Activated CD4-positive, alpha-beta memory T cell treated with anti-CD3 and anti-CD28 coated beads for 36 hours (primary cell): ENCODE data around the gene RNF149. TPM values are rescaled to one million over a fixed set of nuclear protein-coding genes. Genes with fewer than 3 reads are reported as not detected.

Experiments used
- CTCF ChIA-PET: fragments of 350-600 bp; sonication (Branson Sonifier 250); formaldehyde crosslinking; loops from one replicate; lab custom pipeline; 2021; ENCODE audit warnings: antibody characterized with exemption, inconsistent platforms; lab: Charles Lee
- POLR2A ChIA-PET: fragments of 350-600 bp; sonication (Branson Sonifier 250); formaldehyde crosslinking; loops from one replicate; lab custom pipeline; 2021; ENCODE audit warnings: antibody characterized with exemption; lab: Charles Lee
- DNase-seq: peaks from one replicate; pipeline ENCODE4 v3.0.0-alpha.2; 2020
- H3K27ac Mint-ChIP-seq: one replicate; pipeline ENCODE4 v1.8.0; 2021; ENCODE audit warnings: mixed read lengths
- H3K27me3 Mint-ChIP-seq: one replicate; pipeline ENCODE4 v1.8.0; 2021; ENCODE audit warnings: mixed read lengths
- H3K36me3 Mint-ChIP-seq: one replicate; pipeline ENCODE4 v1.8.0; 2021; ENCODE audit warnings: mixed read lengths
- H3K4me1 Mint-ChIP-seq: one replicate; pipeline ENCODE4 v1.8.0; 2021; ENCODE audit warnings: low read depth, mixed read lengths
- H3K4me3 Mint-ChIP-seq: one replicate; pipeline ENCODE4 v1.8.0; 2021; ENCODE audit warnings: mild to moderate bottlenecking, mixed read lengths
- H3K9me3 Mint-ChIP-seq: one replicate; pipeline ENCODE4 v1.8.0; 2021; ENCODE audit warnings: mixed read lengths
- intact Hi-C: fragments of 100-400 bp; cut with micrococcal nuclease; formaldehyde crosslinking; loops from one replicate; pipeline ENCODE4 v1.15.1; 2023
- total RNA-seq, 2 experiments: library from RNA; stranded (reverse); gene quantifications; one replicate each; pipeline ENCODE4 v1.2.3, GENCODE V29; 2021

RNF149 gene
- total RNA-seq, 2 experiments from 2014 or later = 42.1 to 46.9 TPM

DNA sequence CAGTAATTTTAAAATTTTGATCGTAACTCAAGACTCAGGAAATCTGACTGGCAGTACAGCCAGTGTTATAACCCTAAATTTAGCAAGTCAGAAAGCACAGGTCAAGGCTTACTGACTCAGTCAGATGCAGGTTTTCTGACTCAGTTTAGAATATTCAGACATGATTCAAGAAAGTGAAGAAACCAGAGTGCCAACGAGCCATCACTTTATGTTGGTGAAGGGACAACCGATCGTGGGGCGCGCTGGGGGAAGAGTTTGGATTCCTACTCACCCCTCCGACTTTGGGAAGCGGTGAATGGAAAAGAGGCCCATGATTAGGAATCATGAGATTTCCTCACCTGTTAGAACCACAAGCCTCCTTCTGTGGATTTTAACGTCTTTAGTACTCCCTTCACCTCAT, 998 bp downstream of the RNF149 start:
- peak overlapping the region; percentile 97 for H3K27ac Mint-ChIP-seq
- peak overlapping the region; percentile 98 for H3K4me3 Mint-ChIP-seq
- intact Hi-C loops = loop anchor here (1.0 to 5.0 kb wide), 8 partner anchors 21 to 1059 kb away; partner anchors contain the start of genes CNOT11 and RPL31
- CTCF ChIA-PET = no interaction called here
- peaks cover 27% of the 10 kb centered on the region for H3K36me3 Mint-ChIP-seq
- peak; percentile 54 for DNase-seq
- POLR2A ChIA-PET = interaction anchor here (1.0 to 1.5 kb wide), 4 partner anchors 21 to 54 kb away, joined by 3 to 10 read pairs (median 4); partner anchors contain the start of gene CNOT11
- peaks cover 72% of the 10 kb centered on the region for H3K4me1 Mint-ChIP-seq
- no peaks in the 10 kb centered on the region for H3K9me3 Mint-ChIP-seq
- no peaks in the 10 kb centered on the region for H3K27me3 Mint-ChIP-seq

DNA sequence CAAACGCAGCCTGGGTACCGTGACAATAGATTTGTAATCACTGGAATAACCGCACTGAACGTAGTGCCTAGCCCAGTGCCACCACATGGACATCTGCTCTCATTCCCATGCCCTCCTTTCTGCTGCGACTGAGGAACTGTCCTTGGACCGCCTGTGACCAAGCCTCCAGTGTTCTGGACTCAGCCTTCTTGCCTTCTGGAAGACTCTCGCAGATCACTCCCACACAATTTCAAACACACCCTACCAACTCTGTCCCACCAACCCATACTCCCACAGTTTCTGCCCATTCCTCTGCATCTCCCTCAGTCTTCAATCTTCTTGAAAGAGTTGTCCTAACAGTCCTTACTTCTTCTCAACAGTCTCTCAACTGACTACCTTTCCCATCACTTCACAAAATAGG, 2.1 kb downstream of the RNF149 start:
- Mint-ChIP-seq H3K9me3 (no peaks in the 10 kb centered on the region), H3K36me3 (peaks cover 33% of the 10 kb centered on the region), H3K4me1 (peaks cover 73% of the 10 kb centered on the region), H3K27me3 (no peaks in the 10 kb centered on the region), H3K4me3 (peak overlapping the region; percentile 98), H3K27ac (peak overlapping the region; percentile 97)
- ChIA-PET POLR2A (interaction anchor here (0.7 to 1.6 kb wide), 3 partner anchors 22 to 53 kb away, joined by 4 to 9 read pairs (median 4); partner anchors contain the start of gene CNOT11), CTCF (interaction anchor here (1.4 kb wide), 1 partner anchor 35 kb away, joined by 5 read pairs; no protein-coding TSS in a partner anchor)
- intact Hi-C loops = loop anchor here (2.0 to 5.0 kb wide), 5 partner anchors 42 to 1060 kb away; partner anchors contain the start of gene RPL31
- peak; percentile 37 for DNase-seq

DNA sequence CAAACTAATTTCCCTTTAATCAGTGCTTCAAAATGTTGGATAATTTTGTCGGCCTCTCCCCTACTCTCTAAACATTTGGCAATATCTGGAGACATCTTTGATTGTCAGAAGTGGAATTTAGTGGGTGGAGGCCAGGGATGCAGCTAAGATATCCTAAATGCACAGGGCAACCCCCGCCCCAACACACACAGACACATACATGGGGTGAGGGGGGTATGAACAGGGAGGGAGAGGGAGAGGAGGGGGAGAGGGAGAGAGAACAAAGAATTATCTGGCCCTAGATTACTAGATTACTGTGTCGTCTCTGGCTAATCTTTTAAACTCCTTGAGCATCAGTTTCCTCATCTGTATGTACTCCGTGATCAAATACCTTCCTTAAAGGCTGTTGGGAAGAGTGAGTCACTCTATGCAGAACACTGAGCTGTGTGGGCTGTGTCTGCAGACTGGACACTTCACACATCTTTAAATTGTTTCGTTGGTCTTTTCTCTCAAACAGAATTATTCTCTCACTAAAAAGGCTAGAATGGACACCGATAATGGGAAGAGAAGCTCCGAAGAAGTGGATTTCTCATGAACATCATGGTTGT, 2.9 kb downstream of the RNF149 start:
- H3K4me1 Mint-ChIP-seq = peaks cover 71% of the 10 kb centered on the region
- CTCF ChIA-PET = interaction anchor here (1.4 kb wide), 1 partner anchor 36 kb away, joined by 5 read pairs; no protein-coding TSS in a partner anchor
- no peaks in the 10 kb centered on the region for H3K9me3 Mint-ChIP-seq
- no peaks in the 10 kb centered on the region for H3K27me3 Mint-ChIP-seq
- peaks cover 33% of the 10 kb centered on the region for H3K36me3 Mint-ChIP-seq
- peak overlapping the region; percentile 97 for H3K27ac Mint-ChIP-seq
- POLR2A ChIA-PET = interaction anchor here (1.6 kb wide), 1 partner anchor 53 kb away, joined by 9 read pairs; the partner anchor contains the start of gene CNOT11
- H3K4me3 Mint-ChIP-seq = peak overlapping the region; percentile 98
- no peak for DNase-seq
- intact Hi-C loops = loop anchor here (2.0 to 5.0 kb wide), 5 partner anchors 41 to 1061 kb away; partner anchors contain the start of gene RPL31

DNA sequence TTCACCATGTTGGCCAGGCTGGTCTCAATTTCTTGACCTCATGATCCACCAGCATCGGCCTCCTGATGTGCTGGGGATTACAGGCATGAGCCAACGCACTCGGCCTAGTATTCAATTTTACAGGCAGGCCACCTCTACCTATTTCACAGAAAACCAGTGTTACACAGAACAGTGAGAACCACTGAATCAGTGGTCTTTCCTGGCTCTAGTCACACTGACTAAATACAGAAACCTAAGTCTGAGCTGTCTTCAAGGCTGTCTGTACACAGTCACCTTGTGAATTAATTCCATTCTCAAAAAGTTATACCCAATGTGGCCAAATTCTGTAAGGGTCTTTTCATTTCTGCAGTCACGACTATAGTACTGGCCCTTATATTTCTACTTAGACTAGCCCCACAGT, 3.5 kb downstream of the RNF149 start:
- Mint-ChIP-seq H3K9me3 (no peaks in the 10 kb centered on the region), H3K36me3 (peaks cover 33% of the 10 kb centered on the region), H3K27ac (peak overlapping the region; percentile 97), H3K4me1 (peaks cover 70% of the 10 kb centered on the region), H3K4me3 (peak overlapping the region; percentile 98), H3K27me3 (no peaks in the 10 kb centered on the region)
- ChIA-PET POLR2A (interaction anchor here (1.6 kb wide), 1 partner anchor 52 kb away, joined by 9 read pairs; the partner anchor contains the start of gene CNOT11), CTCF (interaction anchor here (1.4 kb wide), 1 partner anchor 37 kb away, joined by 5 read pairs; no protein-coding TSS in a partner anchor)
- intact Hi-C loops = loop anchor here (5.0 kb wide), 2 partner anchors 303 to 412 kb away; partner anchors contain the start of gene RPL31
- no peak for DNase-seq

GRCh38 chr2:101303688-101304087, 4.8 kb downstream of the RNF149 start:
- Mint-ChIP-seq H3K9me3 (no peaks in the 10 kb centered on the region), H3K36me3 (peaks cover 39% of the 10 kb centered on the region), H3K4me1 (peaks cover 72% of the 10 kb centered on the region), H3K27ac (no peak overlapping the region), H3K4me3 (no peak overlapping the region), H3K27me3 (no peaks in the 10 kb centered on the region)
- intact Hi-C loops = no loop called here
- ChIA-PET POLR2A (no interaction called here), CTCF (interaction anchor here (0.8 to 1.2 kb wide), 2 partner anchors 38 to 115 kb away, joined by 3 read pairs; no protein-coding TSS in a partner anchor)
- no peak for DNase-seq

DNA sequence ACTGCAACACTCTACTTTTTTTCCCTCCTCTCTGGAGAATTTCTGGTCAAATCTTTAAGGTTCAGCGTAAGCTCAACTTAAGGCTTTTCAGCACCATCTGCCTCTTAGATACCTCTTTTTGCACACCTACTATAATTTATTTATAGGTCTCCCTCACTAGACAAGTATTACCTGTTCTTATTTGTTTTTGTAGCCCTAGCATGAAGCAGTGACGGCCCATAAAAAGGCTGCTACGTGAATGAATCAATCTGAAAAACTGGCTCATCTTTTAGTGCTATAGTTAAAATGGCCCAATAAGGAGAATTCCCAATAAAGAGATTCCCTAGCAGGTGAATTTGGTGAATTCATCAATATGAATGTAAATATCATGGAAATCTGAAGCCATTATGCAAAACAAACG, 6.5 kb downstream of the RNF149 start:
- Mint-ChIP-seq H3K27ac (no peak overlapping the region), H3K4me1 (peaks cover 85% of the 10 kb centered on the region), H3K36me3 (peaks cover 39% of the 10 kb centered on the region), H3K9me3 (no peaks in the 10 kb centered on the region), H3K27me3 (no peaks in the 10 kb centered on the region), H3K4me3 (no peak overlapping the region)
- ChIA-PET POLR2A (no interaction called here), CTCF (interaction anchor here (0.6 to 0.7 kb wide), 2 partner anchors 30 to 87 kb away, joined by 3 read pairs; no protein-coding TSS in a partner anchor)
- DNase-seq = no peak
- intact Hi-C loops = no loop called here

DNA sequence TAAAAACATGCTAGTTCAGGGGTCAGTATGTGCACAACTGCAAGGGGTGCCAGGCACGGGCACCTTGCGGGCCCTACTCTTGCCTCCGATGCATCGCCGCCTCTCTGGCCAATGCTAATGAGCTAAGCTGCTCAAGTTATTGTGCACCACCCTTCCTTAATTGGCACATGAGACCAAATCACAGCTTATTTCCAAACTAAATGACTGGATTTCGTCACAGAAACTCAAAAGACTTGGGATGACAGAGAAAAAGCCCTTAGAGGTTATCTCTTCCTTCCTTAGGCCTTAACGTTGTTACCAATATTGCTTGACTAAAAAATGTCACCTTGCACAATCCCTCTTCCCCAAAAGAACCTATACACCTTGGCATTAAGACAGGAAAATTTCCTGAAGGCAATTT, 7.7 kb downstream of the RNF149 start:
- H3K36me3 Mint-ChIP-seq = peaks cover 33% of the 10 kb centered on the region
- no peak overlapping the region for H3K4me3 Mint-ChIP-seq
- intact Hi-C loops = no loop called here
- H3K27ac Mint-ChIP-seq = no peak overlapping the region
- peaks cover 87% of the 10 kb centered on the region for H3K4me1 Mint-ChIP-seq
- DNase-seq = no peak
- ChIA-PET CTCF (interaction anchor here (1.1 to 1.8 kb wide), 3 partner anchors 8 to 41 kb away, joined by 4 to 6 read pairs (median 4); partner anchors contain the start of gene RNF149), POLR2A (no interaction called here)
- no peaks in the 10 kb centered on the region for H3K27me3 Mint-ChIP-seq
- no peaks in the 10 kb centered on the region for H3K9me3 Mint-ChIP-seq

DNA sequence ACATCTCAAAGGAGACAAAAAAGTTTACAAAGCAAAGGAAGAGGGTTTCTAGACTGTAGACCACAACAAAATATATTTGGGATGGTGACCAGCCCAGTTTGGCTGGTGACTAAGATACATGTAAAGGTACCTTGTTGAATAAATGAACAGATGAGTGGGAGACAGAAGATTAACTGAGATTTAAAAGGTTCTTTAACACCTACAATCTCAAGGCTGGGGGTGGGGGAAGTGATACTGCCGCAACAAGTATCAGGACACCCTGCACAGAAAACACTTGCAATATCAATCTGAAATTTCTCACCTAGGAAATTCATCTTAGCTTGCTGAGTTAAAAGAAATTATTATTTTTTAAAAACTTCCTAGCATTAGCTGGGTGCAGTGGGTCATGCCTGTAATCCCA, 8.3 kb downstream of the RNF149 start:
- POLR2A ChIA-PET = interaction anchor here (1.4 kb wide), 1 partner anchor 46 kb away, joined by 6 read pairs; no protein-coding TSS in a partner anchor
- DNase-seq = peak; percentile 30
- Mint-ChIP-seq H3K27me3 (no peaks in the 10 kb centered on the region), H3K36me3 (peaks cover 27% of the 10 kb centered on the region), H3K27ac (no peak overlapping the region), H3K4me1 (peaks cover 85% of the 10 kb centered on the region), H3K4me3 (no peak overlapping the region), H3K9me3 (no peaks in the 10 kb centered on the region)
- intact Hi-C loops = no loop called here
- CTCF ChIA-PET = interaction anchor here (1.1 to 1.8 kb wide), 4 partner anchors 9 to 42 kb away, joined by 3 to 6 read pairs (median 4); partner anchors contain the start of gene RNF149

GRCh38 chr2:101299604-101300003, 8.9 kb downstream of the RNF149 start:
- no peak overlapping the region for H3K27ac Mint-ChIP-seq
- H3K4me3 Mint-ChIP-seq = no peak overlapping the region
- POLR2A ChIA-PET = interaction anchor here (1.4 kb wide), 2 partner anchors 9 to 46 kb away, joined by 6 to 7 read pairs; partner anchors contain the start of gene RNF149
- H3K36me3 Mint-ChIP-seq = peaks cover 26% of the 10 kb centered on the region
- H3K4me1 Mint-ChIP-seq = peaks cover 84% of the 10 kb centered on the region
- DNase-seq = no peak
- no peaks in the 10 kb centered on the region for H3K9me3 Mint-ChIP-seq
- no peaks in the 10 kb centered on the region for H3K27me3 Mint-ChIP-seq
- intact Hi-C loops = no loop called here
- CTCF ChIA-PET = interaction anchor here (1.2 to 1.8 kb wide), 4 partner anchors 9 to 88 kb away, joined by 3 to 6 read pairs (median 4); partner anchors contain the start of genes CREG2 and RNF149

- POLR2A ChIA-PET = no interaction called here
- Mint-ChIP-seq H3K4me1 (peaks cover 77% of the 10 kb centered on the region), H3K4me3 (no peak overlapping the region), H3K27ac (no peak overlapping the region), H3K27me3 (no peaks in the 10 kb centered on the region), H3K36me3 (peaks cover 29% of the 10 kb centered on the region), H3K9me3 (no peaks in the 10 kb centered on the region)
- CTCF ChIA-PET = interaction anchor here (1.0 kb wide), 1 partner anchor 11 kb away, joined by 5 read pairs; no protein-coding TSS in a partner anchor
- intact Hi-C loops = no loop called here
- DNase-seq = no peak
Observed at GRCh38 chr2:101297383-101297782, 11.1 kb downstream of the RNF149 start.

DNA sequence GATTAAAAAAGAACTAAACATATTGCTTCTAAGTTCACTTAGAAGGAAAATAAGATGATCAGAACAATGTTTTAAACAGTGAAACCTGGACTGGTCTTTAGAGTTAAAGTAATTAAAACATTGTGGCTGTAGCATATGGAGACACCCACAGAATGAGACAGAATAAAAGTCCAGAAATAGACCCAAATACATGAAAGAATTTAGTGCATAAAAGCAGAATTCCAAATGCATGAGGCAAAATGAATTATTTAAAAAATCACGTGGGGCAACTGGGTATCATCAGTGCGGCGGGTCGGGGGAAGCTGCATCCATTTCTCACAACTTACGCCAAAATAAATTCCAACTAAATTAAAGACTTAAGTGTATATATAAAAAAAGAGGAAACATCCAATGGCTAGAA, 12.1 kb downstream of the RNF149 start:
- no peaks in the 10 kb centered on the region for H3K9me3 Mint-ChIP-seq
- CTCF ChIA-PET = no interaction called here
- no peak for DNase-seq
- H3K4me1 Mint-ChIP-seq = peaks cover 68% of the 10 kb centered on the region
- no peaks in the 10 kb centered on the region for H3K27me3 Mint-ChIP-seq
- no peak overlapping the region for H3K27ac Mint-ChIP-seq
- POLR2A ChIA-PET = interaction anchor here (1.0 to 1.2 kb wide), 2 partner anchors 11 to 13 kb away, joined by 3 to 4 read pairs; partner anchors contain the start of gene RNF149
- H3K36me3 Mint-ChIP-seq = peaks cover 24% of the 10 kb centered on the region
- H3K4me3 Mint-ChIP-seq = no peak overlapping the region
- intact Hi-C loops = no loop called here

GRCh38 chr2:101295895-101296294, 12.6 kb downstream of the RNF149 start:
- Mint-ChIP-seq H3K4me1 (peaks cover 64% of the 10 kb centered on the region), H3K4me3 (no peak overlapping the region), H3K9me3 (no peaks in the 10 kb centered on the region), H3K36me3 (peaks cover 24% of the 10 kb centered on the region), H3K27ac (no peak overlapping the region), H3K27me3 (no peaks in the 10 kb centered on the region)
- ChIA-PET CTCF (no interaction called here), POLR2A (interaction anchor here (1.0 to 1.2 kb wide), 2 partner anchors 11 to 13 kb away, joined by 3 to 4 read pairs; partner anchors contain the start of gene RNF149)
- no peak for DNase-seq
- intact Hi-C loops = no loop called here
